IMR-90 (cell line): ENCODE measurements around the gene GRAMD1A. TPM values are rescaled to one million over a fixed set of nuclear protein-coding genes. Genes with fewer than 3 reads are reported as not detected.

Experiments used
- ATAC-seq: fragments of 200-7000 bp; cut with Tn5 transposase; 2 replicates; pipeline ENCODE4 v1.9.1; 2020; ENCODE audit warnings: low read depth, mild to moderate bottlenecking, moderate library complexity
- BruUV-seq: library from RNA; stranded (reverse); fragments of 400-500 nt; replicated peaks from 2 replicates; lab custom pipeline; 2021; lab: Mats Ljungman, UMichigan
- CTCF ChIA-PET: fragments of 300-600 bp; formaldehyde crosslinking; extraction: SDS; loops from one replicate; lab custom pipeline; 2021; ENCODE audit warnings: antibody characterized with exemption; lab: Yijun Ruan, JAX
- POLR2A ChIA-PET: fragments of 300-600 bp; sonication (Branson Sonifier 250); formaldehyde crosslinking; loops from one replicate; lab custom pipeline; 2022; ENCODE audit warnings: antibody characterized with exemption; ENCODE audit not compliant: unreplicated experiment; lab: Charles Lee
- DNase-seq: peaks from one replicate; pipeline ENCODE4 v3.0.0; 2013
- H2AFZ ChIP-seq: replicated peaks from 2 replicates; pipeline ENCODE3; 2013; ENCODE audit warnings: low read length, mild to moderate bottlenecking; ENCODE audit not compliant: poor library complexity
- H2AK5ac ChIP-seq: 2 replicates; pipeline ENCODE4 v1.6.1; 2013; ENCODE audit warnings: low read depth, low read length, inconsistent platforms
- H2AK9ac ChIP-seq: replicated peaks from 2 replicates; pipeline ENCODE3; 2013; ENCODE audit warnings: mild to moderate bottlenecking, low read depth, low read length, moderate library complexity; ENCODE audit not compliant: poor library complexity
- H2BK120ac ChIP-seq: 2 replicates; pipeline ENCODE4 v1.6.1; 2013; ENCODE audit warnings: low read depth, low read length, inconsistent platforms
- H2BK15ac ChIP-seq: 3 replicates; pipeline ENCODE4 v1.6.1; 2013; ENCODE audit warnings: low read depth, low read length, inconsistent platforms
- H2BK20ac ChIP-seq: 2 replicates; pipeline ENCODE4 v1.6.1; 2013; ENCODE audit warnings: low read depth, mild to moderate bottlenecking, inconsistent platforms, low read length, moderate library complexity
- H2BK5ac ChIP-seq: 2 replicates; pipeline ENCODE4 v1.6.1; 2013; ENCODE audit warnings: mild to moderate bottlenecking, low read depth, low read length, inconsistent platforms; ENCODE audit not compliant: poor library complexity, severe bottlenecking
- H3K14ac ChIP-seq: replicated peaks from 2 replicates; pipeline ENCODE4 v1.6.1; 2013; ENCODE audit warnings: low read depth, low read length, inconsistent platforms
- H3K18ac ChIP-seq: 2 replicates; pipeline ENCODE4 v1.6.1; 2013; ENCODE audit warnings: low read depth, low read length, control low read depth
- H3K23ac ChIP-seq: 2 replicates; pipeline ENCODE4 v1.6.1; 2013; ENCODE audit warnings: low read depth, low read length, inconsistent platforms
- H3K27ac ChIP-seq: 2 replicates; pipeline ENCODE4 v1.5.1; 2013; ENCODE audit warnings: mild to moderate bottlenecking, control low read depth, low read length; ENCODE audit not compliant: insufficient read depth
- H3K27me3 ChIP-seq: 2 replicates; pipeline ENCODE4 v1.6.1; 2013; ENCODE audit warnings: low read length; ENCODE audit not compliant: control insufficient read depth, insufficient read depth
- H3K36me3 ChIP-seq: 2 replicates; pipeline ENCODE4 v1.6.1; 2013; ENCODE audit warnings: low read length, mixed read lengths; ENCODE audit not compliant: control insufficient read depth, insufficient read depth
- H3K4ac ChIP-seq: 2 replicates; pipeline ENCODE4 v1.6.1; 2013; ENCODE audit warnings: low read depth, low read length, inconsistent platforms
- H3K4me1 ChIP-seq: 2 replicates; pipeline ENCODE4 v1.6.1; 2013; ENCODE audit warnings: low read length, mixed read lengths; ENCODE audit not compliant: control insufficient read depth, insufficient read depth
- H3K4me2 ChIP-seq: 2 replicates; pipeline ENCODE4 v1.6.1; 2013; ENCODE audit warnings: low read depth, mild to moderate bottlenecking, control low read depth, low read length, moderate library complexity
- H3K4me3 ChIP-seq: 2 replicates; pipeline ENCODE4 v1.5.1; 2013; ENCODE audit warnings: low read depth, mild to moderate bottlenecking, control low read depth, low read length, moderate library complexity; ENCODE audit not compliant: insufficient read depth
- H3K56ac ChIP-seq: 2 replicates; pipeline ENCODE4 v1.6.1; 2013; ENCODE audit warnings: low read length, inconsistent platforms; ENCODE audit not compliant: insufficient read depth; ENCODE audit errors: extremely low read depth
- H3K79me1 ChIP-seq, 2 experiments: 2 replicates each; pipeline ENCODE4 v1.6.1; 2013; ENCODE audit warnings: low read length in 2 of 2, inconsistent platforms in 1 of 2, low read depth in 1 of 2
- H3K9ac ChIP-seq: 2 replicates; pipeline ENCODE4 v1.6.1; 2013; ENCODE audit warnings: low read depth, low read length, control low read depth
- H3K9me1 ChIP-seq: 2 replicates; pipeline ENCODE4 v1.6.1; 2013; ENCODE audit warnings: low read length, inconsistent platforms; ENCODE audit not compliant: insufficient read depth
- H3K9me3 ChIP-seq: 2 replicates; pipeline ENCODE4 v1.6.1; 2013; ENCODE audit warnings: low read length; ENCODE audit not compliant: control insufficient read depth, insufficient read depth
- H4K20me1 ChIP-seq: 2 replicates; pipeline ENCODE4 v1.6.1; 2013; ENCODE audit warnings: low read length, inconsistent platforms; ENCODE audit not compliant: insufficient read depth
- H4K5ac ChIP-seq: 2 replicates; pipeline ENCODE4 v1.6.1; 2013; ENCODE audit warnings: mild to moderate bottlenecking, low read depth, low read length, control low read depth
- H4K8ac ChIP-seq, 2 experiments: 2 replicates each; pipeline ENCODE4 v1.6.1; 2013; ENCODE audit warnings: low read depth in 2 of 2, low read length in 2 of 2, control low read depth in 1 of 2, inconsistent platforms in 1 of 2
- H4K91ac ChIP-seq: 2 replicates; pipeline ENCODE4 v1.6.1; 2013; ENCODE audit warnings: low read depth, low read length, inconsistent platforms; ENCODE audit not compliant: insufficient read depth
- BHLHE40 ChIP-seq: fragments of 150-350 bp; IDR thresholded peaks from 2 replicates; pipeline ENCODE4 v1.6.1; 2016; ENCODE audit warnings: mild to moderate bottlenecking, low read depth, low read length
- CEBPB ChIP-seq: IDR thresholded peaks from 2 replicates; pipeline ENCODE4 v1.6.1; 2012; ENCODE audit warnings: low read depth, low read length, improper control_type of control experiment
- CHD1 ChIP-seq: IDR thresholded peaks from 2 replicates; pipeline ENCODE4 v1.6.1; 2012; ENCODE audit warnings: low read depth, low read length, improper control_type of control experiment
- CTCF ChIP-seq: conservative IDR thresholded peaks from 2 replicates; pipeline ENCODE4 v1.5.1; 2012; ENCODE audit warnings: mild to moderate bottlenecking, low read depth, low read length, improper control_type of control experiment
- ELK1 ChIP-seq: fragments of 150-350 bp; IDR thresholded peaks from 2 replicates; pipeline ENCODE4 v1.6.1; 2016; ENCODE audit warnings: low read depth, mild to moderate bottlenecking, low read length, moderate library complexity, borderline replicate concordance
- MAFK ChIP-seq: IDR thresholded peaks from 2 replicates; pipeline ENCODE4 v1.6.1; 2012; ENCODE audit warnings: low read depth, low read length, improper control_type of control experiment
- MAZ ChIP-seq: IDR thresholded peaks from 2 replicates; pipeline ENCODE4 v1.6.1; 2012; ENCODE audit warnings: low read depth, mild to moderate bottlenecking, low read length, improper control_type of control experiment, moderate library complexity, borderline replicate concordance
- MXI1 ChIP-seq: IDR thresholded peaks from 2 replicates; pipeline ENCODE4 v1.6.1; 2012; ENCODE audit warnings: low read depth, mild to moderate bottlenecking, low read length, moderate library complexity, borderline replicate concordance
- NFE2L2 ChIP-seq: fragments of 150-350 bp; IDR thresholded peaks from 2 replicates; pipeline ENCODE4 v1.6.1; 2016; ENCODE audit warnings: low read depth, mild to moderate bottlenecking, low read length
- POLR2A ChIP-seq: IDR thresholded peaks from 2 replicates; pipeline ENCODE4 v1.6.1; 2012; ENCODE audit warnings: mild to moderate bottlenecking, low read depth, low read length
- RAD21 ChIP-seq: IDR thresholded peaks from 2 replicates; pipeline ENCODE4 v1.6.1; 2012; ENCODE audit warnings: low read length, improper control_type of control experiment
- RCOR1 ChIP-seq: IDR thresholded peaks from 2 replicates; pipeline ENCODE4 v1.6.1; 2012; ENCODE audit warnings: mild to moderate bottlenecking, low read length, improper control_type of control experiment; ENCODE audit not compliant: insufficient replicate concordance
- RFX5 ChIP-seq: IDR thresholded peaks from 2 replicates; pipeline ENCODE4 v1.8.0; 2012; ENCODE audit warnings: low read depth, mild to moderate bottlenecking, low read length, moderate library complexity
- SMC3 ChIP-seq: fragments of 150-350 bp; IDR thresholded peaks from 2 replicates; pipeline ENCODE4 v1.6.1; 2016; ENCODE audit warnings: low read depth, mild to moderate bottlenecking, antibody characterized with exemption, low read length, moderate library complexity
- WGBS, 2 experiments: methylation state at CpG; one replicate each; pipeline versions ENCODE4 v1.1.5 to v1.1.7; 2013; ENCODE audit warnings: missing lambda C conversion rate in 2 of 2; ENCODE audit not compliant: insufficient read length in 1 of 2; ENCODE audit errors: extremely low coverage in 2 of 2; 5-methylcytosine and 5-hydroxymethylcytosine counted together
- dilution Hi-C: fragments of 300-500 bp; cut with HindIII; formaldehyde crosslinking; loops from one replicate; pipeline ENCODE4 v1.14.3; 2018; ENCODE audit warnings: low sequenced_read_pairs; ENCODE audit not compliant: unreplicated experiment
- in situ Hi-C: fragments of 300-500 bp; cut with MboI; formaldehyde crosslinking; loops from 3 replicates; pipeline ENCODE4 v1.14.3; 2019; ENCODE audit warnings: low sequenced_read_pairs, inconsistent platforms, mixed read lengths
- intact Hi-C: fragments of 100-400 bp; cut with micrococcal nuclease; formaldehyde crosslinking; loops from 2 replicates; pipeline ENCODE4 v1.10.0; 2022
- polyA plus RNA-seq, 3 experiments: library from polyadenylated mRNA; depleted of rRNA; stranded (reverse); fragments of >200 nt; gene quantifications; 2 replicates each; pipeline ENCODE4 v1.2.3, GENCODE V29; 2012; ENCODE audit warnings: low replicate concordance in 1 of 3
- total RNA-seq: library from RNA; depleted of rRNA; stranded (reverse); fragments of >200 nt; gene quantifications from 2 replicates; pipeline ENCODE4 v1.2.3, GENCODE V29; 2012

GRAMD1A gene
- total and polyA plus RNA-seq, 2 of the 4 experiments (the other 2 are of a cell fraction), result 11.1 to 63.0 TPM

- in situ Hi-C loops (no loop called here), intact Hi-C loops (loop anchor here (1.0 to 2.0 kb wide), 2 partner anchors 46 to 90 kb away; partner anchors contain the start of gene LGI4), dilution Hi-C loops (no loop called here)
- H4K8ac ChIP-seq, result no peak overlapping the region
- no peaks in the 10 kb centered on the region for H3K79me1 ChIP-seq
- peaks cover 5% of the 10 kb centered on the region; the same call in 1 of the 2 replicates for H3K4me1 ChIP-seq
- no peak overlapping the region for H3K4me3 ChIP-seq
- no peak overlapping the region for H3K56ac ChIP-seq
- H3K9me3 ChIP-seq, result no peaks in the 10 kb centered on the region
- POLR2A ChIA-PET, result no interaction called here
- WGBS, 2 experiments, result 43% methylated on average over 5 of the region's 9 CpGs; no CpG with 5 or more reads in 1 of the 2 experiments
- H2BK5ac ChIP-seq, result no peak overlapping the region
- peak overlapping the region; percentile 9 for H2AFZ ChIP-seq
- no peak overlapping the region for H4K5ac ChIP-seq
- H3K18ac ChIP-seq, result no peak overlapping the region
- H3K9ac ChIP-seq, result no peak overlapping the region
- no peak overlapping the region for H2BK20ac ChIP-seq
- CTCF ChIA-PET, result interaction anchor here (0.6 to 1.5 kb wide), 14 partner anchors 10 to 618 kb away, joined by 3 to 6 read pairs (median 3); partner anchors contain the start of gene GRAMD1A
- H3K9me1 ChIP-seq, result no peaks in the 10 kb centered on the region
- H4K20me1 ChIP-seq, result no peaks in the 10 kb centered on the region
- H4K91ac ChIP-seq, result no peak overlapping the region
- H2AK5ac ChIP-seq, result no peak overlapping the region
- no peak overlapping the region for H3K23ac ChIP-seq
- no peak overlapping the region for H3K14ac ChIP-seq
- H3K36me3 ChIP-seq, result no peaks in the 10 kb centered on the region
- H2AK9ac ChIP-seq, result peak overlapping the region; percentile 11
- peaks cover 14% of the 10 kb centered on the region for H3K27me3 ChIP-seq
- no peak overlapping the region for H3K4ac ChIP-seq
- no peak overlapping the region for H3K27ac ChIP-seq
- no peak overlapping the region for H3K4me2 ChIP-seq
- DNase-seq, result peak; percentile 43
- BruUV-seq, result no TSS peak
- ATAC-seq, result peak; percentile 69
- H2BK15ac ChIP-seq, result no peak overlapping the region
- H2BK120ac ChIP-seq, result no peak overlapping the region
- TF ChIP-seq CEBPB, result no peak
- TF ChIP-seq BHLHE40, result no peak
- peak; percentile 81 for TF ChIP-seq CTCF
- no peak for TF ChIP-seq NFE2L2
- no peak for TF ChIP-seq RFX5
- TF ChIP-seq MXI1, result no peak
- no peak for TF ChIP-seq POLR2A
- TF ChIP-seq CHD1, result no peak
- TF ChIP-seq MAZ, result no peak
- TF ChIP-seq RAD21, result peak; percentile 68
- TF ChIP-seq MAFK, result no peak
- TF ChIP-seq RCOR1, result no peak
- TF ChIP-seq SMC3, result peak; percentile 53
- TF ChIP-seq ELK1, result no peak
These were observed 44.4 kb downstream of the GRAMD1A start for GRCh38 chr19:35044317-35045117.
